ENCODE results near the gene SNX18.

DNA sequence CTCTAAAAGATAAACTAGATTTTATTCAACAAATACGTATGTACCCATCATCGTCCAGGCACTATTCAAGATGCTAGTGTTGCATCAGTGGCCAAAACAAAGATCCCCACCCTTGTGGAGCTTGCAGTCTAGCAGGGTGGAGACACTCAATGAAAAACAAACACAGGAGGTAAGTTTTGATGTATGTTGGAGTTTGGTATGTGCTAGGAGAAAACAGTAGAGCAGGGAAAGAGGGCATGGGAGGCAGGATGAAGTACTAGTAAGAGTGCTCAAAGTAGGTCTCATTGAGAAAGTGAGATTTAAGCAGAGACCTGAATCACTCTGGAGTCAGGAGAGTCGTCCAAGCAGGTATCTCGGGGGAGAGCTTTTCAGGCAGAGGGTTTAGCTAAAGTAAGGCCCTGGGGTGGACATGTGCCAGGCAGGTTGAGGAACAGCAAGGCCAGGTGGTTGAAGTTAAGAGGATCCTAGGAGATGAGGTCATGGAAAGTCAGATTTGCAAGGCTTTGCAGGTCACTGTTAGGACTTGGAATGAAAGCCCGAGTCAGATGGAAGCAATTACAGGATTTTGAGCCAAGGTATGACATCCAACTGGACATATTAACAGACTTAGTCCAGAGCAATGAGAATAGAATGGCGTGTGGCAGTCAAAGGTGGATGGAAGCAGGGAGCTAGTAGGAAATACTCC lies 9.2 kb downstream of the SNX18 start:
- TF ChIP-seq RNF2 (IDR thresholded peaks at IDR 0.05; ENCODE audit: borderline replicate concordance, low read depth): no peak
- TF ChIP-seq, protein P1, sequence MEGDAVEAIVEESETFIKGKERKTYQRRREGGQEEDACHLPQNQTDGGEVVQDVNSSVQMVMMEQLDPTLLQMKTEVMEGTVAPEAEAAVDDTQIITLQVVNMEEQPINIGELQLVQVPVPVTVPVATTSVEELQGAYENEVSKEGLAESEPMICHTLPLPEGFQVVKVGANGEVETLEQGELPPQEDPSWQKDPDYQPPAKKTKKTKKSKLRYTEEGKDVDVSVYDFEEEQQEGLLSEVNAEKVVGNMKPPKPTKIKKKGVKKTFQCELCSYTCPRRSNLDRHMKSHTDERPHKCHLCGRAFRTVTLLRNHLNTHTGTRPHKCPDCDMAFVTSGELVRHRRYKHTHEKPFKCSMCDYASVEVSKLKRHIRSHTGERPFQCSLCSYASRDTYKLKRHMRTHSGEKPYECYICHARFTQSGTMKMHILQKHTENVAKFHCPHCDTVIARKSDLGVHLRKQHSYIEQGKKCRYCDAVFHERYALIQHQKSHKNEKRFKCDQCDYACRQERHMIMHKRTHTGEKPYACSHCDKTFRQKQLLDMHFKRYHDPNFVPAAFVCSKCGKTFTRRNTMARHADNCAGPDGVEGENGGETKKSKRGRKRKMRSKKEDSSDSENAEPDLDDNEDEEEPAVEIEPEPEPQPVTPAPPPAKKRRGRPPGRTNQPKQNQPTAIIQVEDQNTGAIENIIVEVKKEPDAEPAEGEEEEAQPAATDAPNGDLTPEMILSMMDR (IDR thresholded peaks at IDR 0.05): no peak
- no peak for TF ChIP-seq CEBPB (IDR thresholded peaks at IDR 0.05)
- TF ChIP-seq SMC3 (IDR thresholded peaks at IDR 0.05): no peak
- TF ChIP-seq CHD2 (IDR thresholded peaks at IDR 0.05; ENCODE audit: low read length, partially characterized antibody): no peak
- no peak for TF ChIP-seq KDM1A (IDR thresholded peaks at IDR 0.05; ENCODE audit: low read depth)

Data from A549 (cell line).